NCI-H226 (cell line): ENCODE results near the gene SLC5A10.
"Not testable (repeated sequence)": the region's sequence is repeated elsewhere in the genome, so short reads cannot be mapped to it uniquely, and the experiment has no call there.

Source experiments
- DNase-seq: peaks from one replicate; pipeline ENCODE4 v3.0.0-alpha.2; 2015

SLC5A10 gene

GRCh38 chr17:19055447-19055846, 103.5 kb downstream of the SLC5A10 start:
- not testable (repeated sequence) for DNase-seq

GRCh38 chr17:19062009-19062717, 110.2 kb downstream of the SLC5A10 start:
- DNase-seq: not testable (repeated sequence)

GRCh38 chr17:19062718-19063325, 110.9 kb downstream of the SLC5A10 start:
- DNase-seq: not testable (repeated sequence)

GRCh38 chr17:19063326-19063956, 111.5 kb downstream of the SLC5A10 start:
- DNase-seq: not testable (repeated sequence)

- peak; percentile 0 for DNase-seq
Observed at GRCh38 chr17:19064378-19064777, 112.4 kb downstream of the SLC5A10 start.

- not testable (repeated sequence) for DNase-seq
Observed at GRCh38 chr17:19070318-19071168, 118.6 kb downstream of the SLC5A10 start.
